ENCODE results near the gene COL24A1. TPM values are rescaled to one million over a fixed set of nuclear protein-coding genes. Genes with fewer than 3 reads are reported as not detected.

Gene COL24A1
- polyA plus RNA-seq, 1 donor, result 1.6 TPM

- Histone ChIP-seq H3K4me3 (ENCODE audit: low read length) (no peak overlapping the region), H3K27ac (ENCODE audit: low read length) (no peak overlapping the region), H3K4me1 (ENCODE audit: control insufficient read depth, insufficient read depth, low read length) (no peaks in the 10 kb centered on the region), H3K9me3 (ENCODE audit: control insufficient read depth, low read depth, low read length) (no peaks in the 10 kb centered on the region), H3K27me3 (ENCODE audit: control insufficient read depth, insufficient read depth, low read length) (no peaks in the 10 kb centered on the region), H3K36me3 (ENCODE audit: control insufficient read depth, insufficient read depth, low read length) (no peaks in the 10 kb centered on the region)
- WGBS (ENCODE audit: insufficient coverage, low lambda C conversion rate), result 43% methylated on average over 1 of the region's 2 CpGs
- DNase-seq, result no peak
Measured at GRCh38 chr1:86061551-86061990, 95.0 kb downstream of the COL24A1 start.

DNA sequence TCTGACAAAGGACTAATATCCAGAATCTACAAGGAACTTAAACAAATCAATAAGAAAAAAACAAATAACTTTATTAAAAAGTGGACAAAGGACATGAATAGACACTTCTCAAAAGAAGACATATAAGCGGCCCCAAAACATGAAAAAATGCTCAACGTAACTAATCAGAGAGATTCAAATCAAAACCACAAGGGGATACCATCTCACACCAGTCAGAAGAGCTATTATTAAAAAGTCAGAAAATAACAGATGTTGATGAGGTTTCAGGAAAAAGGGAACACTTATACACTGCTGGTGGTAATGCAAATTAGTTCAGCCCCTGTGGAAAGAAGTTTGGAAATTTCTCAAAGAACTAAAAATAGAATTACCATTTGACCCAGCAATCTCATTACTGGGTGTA lies 102.2 kb downstream of the COL24A1 start:
- H3K4me1 ChIP-seq (ENCODE audit: control insufficient read depth, insufficient read depth, low read length), result no peaks in the 10 kb centered on the region
- WGBS (ENCODE audit: insufficient coverage, low lambda C conversion rate), result 100% methylated on average over 1 of the region's 2 CpGs
- H3K27ac ChIP-seq (ENCODE audit: low read length), result no peak overlapping the region
- no peaks in the 10 kb centered on the region for H3K27me3 ChIP-seq (ENCODE audit: control insufficient read depth, insufficient read depth, low read length)
- no peak for DNase-seq
- H3K4me3 ChIP-seq (ENCODE audit: low read length), result no peak overlapping the region
- H3K9me3 ChIP-seq (ENCODE audit: control insufficient read depth, low read depth, low read length), result no peaks in the 10 kb centered on the region
- H3K36me3 ChIP-seq (ENCODE audit: control insufficient read depth, insufficient read depth, low read length), result no peaks in the 10 kb centered on the region

- Histone ChIP-seq H3K27ac (ENCODE audit: low read length) (no peak overlapping the region), H3K4me3 (ENCODE audit: low read length) (no peak overlapping the region), H3K27me3 (ENCODE audit: control insufficient read depth, insufficient read depth, low read length) (no peaks in the 10 kb centered on the region), H3K9me3 (ENCODE audit: control insufficient read depth, low read depth, low read length) (no peaks in the 10 kb centered on the region), H3K36me3 (ENCODE audit: control insufficient read depth, insufficient read depth, low read length) (no peaks in the 10 kb centered on the region), H3K4me1 (ENCODE audit: control insufficient read depth, insufficient read depth, low read length) (no peaks in the 10 kb centered on the region)
- 50% methylated on average over 1 of the region's 2 CpGs for WGBS (ENCODE audit: insufficient coverage, low lambda C conversion rate)
- no peak for DNase-seq
Measured at GRCh38 chr1:86052948-86053698, 103.4 kb downstream of the COL24A1 start.

DNA sequence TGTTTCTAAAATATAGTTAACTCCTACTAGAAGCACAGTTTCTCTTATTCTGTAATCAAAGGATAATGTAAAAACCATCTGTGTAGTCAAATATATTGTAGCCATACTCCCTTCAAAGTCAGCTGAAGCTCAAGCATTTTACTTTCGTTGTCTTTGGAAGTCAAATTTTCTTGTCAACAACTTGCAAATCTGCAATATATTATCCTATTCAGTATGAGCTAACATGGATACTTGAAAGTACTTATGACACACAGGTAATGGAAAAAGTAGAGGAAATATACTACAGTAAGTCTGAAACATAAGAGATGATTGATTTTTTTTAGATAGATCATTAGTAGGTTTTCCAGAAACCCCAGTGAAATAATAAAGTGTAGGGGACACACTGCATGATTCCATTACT lies 121.5 kb downstream of the COL24A1 start:
- Histone ChIP-seq H3K4me1 (ENCODE audit: control insufficient read depth, insufficient read depth, low read length) (no peaks in the 10 kb centered on the region), H3K27me3 (ENCODE audit: control insufficient read depth, insufficient read depth, low read length) (peaks cover 2% of the 10 kb centered on the region), H3K36me3 (ENCODE audit: control insufficient read depth, insufficient read depth, low read length) (no peaks in the 10 kb centered on the region), H3K4me3 (ENCODE audit: low read length) (no peak overlapping the region), H3K27ac (ENCODE audit: low read length) (no peak overlapping the region), H3K9me3 (ENCODE audit: control insufficient read depth, low read depth, low read length) (no peaks in the 10 kb centered on the region)
- DNase-seq, result no peak
- WGBS (ENCODE audit: insufficient coverage, low lambda C conversion rate), result no CpG with 5 or more reads among the region's 1 CpG

- Histone ChIP-seq H3K4me3 (ENCODE audit: low read length) (no peak overlapping the region), H3K27me3 (ENCODE audit: control insufficient read depth, insufficient read depth, low read length) (peaks cover 2% of the 10 kb centered on the region), H3K36me3 (ENCODE audit: control insufficient read depth, insufficient read depth, low read length) (no peaks in the 10 kb centered on the region), H3K4me1 (ENCODE audit: control insufficient read depth, insufficient read depth, low read length) (no peaks in the 10 kb centered on the region), H3K9me3 (ENCODE audit: control insufficient read depth, low read depth, low read length) (no peaks in the 10 kb centered on the region), H3K27ac (ENCODE audit: low read length) (no peak overlapping the region)
- no peak for DNase-seq
- WGBS (ENCODE audit: insufficient coverage, low lambda C conversion rate), result no CpG with 5 or more reads among the region's 1 CpG
Measured at GRCh38 chr1:86030180-86030579, 126.4 kb downstream of the COL24A1 start.

DNA sequence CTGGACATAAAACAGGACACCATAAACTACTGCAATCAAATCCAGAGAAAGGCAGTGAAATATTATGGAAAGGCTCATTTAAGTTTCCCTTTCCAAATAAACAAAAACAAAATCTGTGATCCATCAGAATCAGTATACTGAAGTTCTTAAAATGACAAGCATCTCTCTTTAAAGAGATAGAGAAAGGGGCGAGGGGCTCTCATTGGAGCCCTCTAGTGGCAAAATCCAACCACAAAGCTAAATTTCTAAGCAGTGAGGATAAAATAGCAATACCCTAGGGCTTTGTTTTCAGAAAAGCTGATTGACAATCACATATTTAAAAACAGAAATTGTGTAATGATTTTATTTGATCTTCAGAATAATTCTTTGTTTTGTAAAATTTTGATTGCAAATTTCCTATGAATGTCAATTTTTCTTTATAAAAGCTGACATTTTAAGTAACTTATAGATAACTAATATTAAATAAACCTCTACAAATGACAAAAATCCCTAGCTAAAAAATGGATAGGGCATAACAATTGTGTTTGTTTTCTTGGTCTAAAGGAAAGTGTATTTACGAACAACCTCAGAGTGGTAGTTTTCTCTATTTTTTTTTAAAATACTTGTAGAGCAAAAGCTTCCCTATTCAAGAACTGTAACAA lies 138.2 kb downstream of the COL24A1 start:
- no peaks in the 10 kb centered on the region for H3K4me1 ChIP-seq (ENCODE audit: control insufficient read depth, insufficient read depth, low read length)
- 70% methylated on average over 1 of the region's 2 CpGs for WGBS (ENCODE audit: insufficient coverage, low lambda C conversion rate)
- H3K9me3 ChIP-seq (ENCODE audit: control insufficient read depth, low read depth, low read length), result no peaks in the 10 kb centered on the region
- no peak overlapping the region for H3K27ac ChIP-seq (ENCODE audit: low read length)
- H3K27me3 ChIP-seq (ENCODE audit: control insufficient read depth, insufficient read depth, low read length), result no peaks in the 10 kb centered on the region
- DNase-seq, result peak; percentile 8 to 14
- H3K4me3 ChIP-seq (ENCODE audit: low read length), result no peak overlapping the region
- H3K36me3 ChIP-seq (ENCODE audit: control insufficient read depth, insufficient read depth, low read length), result no peaks in the 10 kb centered on the region

GRCh38 chr1:86016076-86016759 lies 140.4 kb downstream of the COL24A1 start:
- no peak for DNase-seq
- H3K27ac ChIP-seq (ENCODE audit: low read length), result no peak overlapping the region
- no peaks in the 10 kb centered on the region for H3K4me1 ChIP-seq (ENCODE audit: control insufficient read depth, insufficient read depth, low read length)
- no peaks in the 10 kb centered on the region for H3K9me3 ChIP-seq (ENCODE audit: control insufficient read depth, low read depth, low read length)
- WGBS (ENCODE audit: insufficient coverage, low lambda C conversion rate), result 100% methylated on average over 1 of the region's 2 CpGs
- no peaks in the 10 kb centered on the region for H3K36me3 ChIP-seq (ENCODE audit: control insufficient read depth, insufficient read depth, low read length)
- no peak overlapping the region for H3K4me3 ChIP-seq (ENCODE audit: low read length)
- no peaks in the 10 kb centered on the region for H3K27me3 ChIP-seq (ENCODE audit: control insufficient read depth, insufficient read depth, low read length)

DNA sequence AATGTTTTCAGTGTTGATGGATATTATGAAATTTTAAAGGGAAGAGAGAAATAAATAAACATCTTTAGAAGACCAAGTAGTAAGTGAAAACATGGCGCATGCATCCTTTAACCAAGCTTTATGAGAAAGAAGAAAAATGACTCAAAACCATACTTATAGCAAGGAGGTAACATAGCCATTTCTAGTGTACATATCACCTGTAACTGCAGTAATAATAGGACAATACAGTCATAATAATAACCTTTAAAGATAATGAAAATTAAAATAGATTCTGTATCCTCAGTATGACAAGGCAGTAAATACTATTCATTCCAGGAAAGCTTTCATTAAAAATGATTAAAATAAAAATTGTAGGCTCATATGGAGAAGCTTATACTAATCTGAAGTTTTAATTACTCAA lies 141.2 kb downstream of the COL24A1 start:
- H3K9me3 ChIP-seq (ENCODE audit: control insufficient read depth, low read depth, low read length), result no peaks in the 10 kb centered on the region
- no peak for DNase-seq
- H3K27me3 ChIP-seq (ENCODE audit: control insufficient read depth, insufficient read depth, low read length), result no peaks in the 10 kb centered on the region
- no peaks in the 10 kb centered on the region for H3K36me3 ChIP-seq (ENCODE audit: control insufficient read depth, insufficient read depth, low read length)
- WGBS (ENCODE audit: insufficient coverage, low lambda C conversion rate), result no CpG with 5 or more reads among the region's 1 CpG
- H3K27ac ChIP-seq (ENCODE audit: low read length), result no peak overlapping the region
- no peak overlapping the region for H3K4me3 ChIP-seq (ENCODE audit: low read length)
- no peaks in the 10 kb centered on the region for H3K4me1 ChIP-seq (ENCODE audit: control insufficient read depth, insufficient read depth, low read length)

GRCh38 chr1:86000601-86001000 lies 156.0 kb downstream of the COL24A1 start:
- Histone ChIP-seq H3K4me1 (ENCODE audit: control insufficient read depth, insufficient read depth, low read length) (no peaks in the 10 kb centered on the region), H3K4me3 (ENCODE audit: low read length) (no peak overlapping the region), H3K27me3 (ENCODE audit: control insufficient read depth, insufficient read depth, low read length) (no peaks in the 10 kb centered on the region), H3K9me3 (ENCODE audit: control insufficient read depth, low read depth, low read length) (no peaks in the 10 kb centered on the region), H3K36me3 (ENCODE audit: control insufficient read depth, insufficient read depth, low read length) (no peaks in the 10 kb centered on the region), H3K27ac (ENCODE audit: low read length) (no peak overlapping the region)
- 86% methylated on average over 1 of the region's 1 CpG for WGBS (ENCODE audit: insufficient coverage, low lambda C conversion rate)
- DNase-seq, result no peak

GRCh38 chr1:85998105-85998855 lies 158.3 kb downstream of the COL24A1 start:
- 100% methylated on average over 2 of the region's 4 CpGs for WGBS (ENCODE audit: insufficient coverage, low lambda C conversion rate)
- no peak for DNase-seq
- no peaks in the 10 kb centered on the region for H3K36me3 ChIP-seq (ENCODE audit: control insufficient read depth, insufficient read depth, low read length)
- no peaks in the 10 kb centered on the region for H3K9me3 ChIP-seq (ENCODE audit: control insufficient read depth, low read depth, low read length)
- H3K4me3 ChIP-seq (ENCODE audit: low read length), result no peak overlapping the region
- no peak overlapping the region for H3K27ac ChIP-seq (ENCODE audit: low read length)
- H3K4me1 ChIP-seq (ENCODE audit: control insufficient read depth, insufficient read depth, low read length), result no peaks in the 10 kb centered on the region
- no peaks in the 10 kb centered on the region for H3K27me3 ChIP-seq (ENCODE audit: control insufficient read depth, insufficient read depth, low read length)
